Neural cell (in vitro differentiated cells): Measurements from ENCODE around the gene SPATA22.

Experiments used
- EP300 ChIP-seq: fragments of 450-650 bp; conservative IDR thresholded peaks from 2 replicates; pipeline ENCODE4 v1.6.1; 2014; ENCODE audit warnings: antibody characterized with exemption, mild to moderate bottlenecking, moderate library complexity; ENCODE audit not compliant: poor library complexity, severe bottlenecking
- EZH2 ChIP-seq: fragments of 200-600, 300-800 bp; shearing (Covaris generic), sonication (generic); IDR thresholded peaks from 2 replicates; pipeline ENCODE4 v1.6.1; 2014; ENCODE audit warnings: antibody characterized with exemption, low read length, borderline replicate concordance, mild to moderate bottlenecking; ENCODE audit not compliant: insufficient read depth, poor library complexity, severe bottlenecking
- MXI1 ChIP-seq: fragments of 450-650 bp; conservative IDR thresholded peaks from 2 replicates; pipeline ENCODE4 v1.6.1; 2014; ENCODE audit warnings: antibody characterized with exemption, mild to moderate bottlenecking; ENCODE audit not compliant: poor library complexity, severe bottlenecking
- POLR2AphosphoS5 ChIP-seq: IDR thresholded peaks from 2 replicates; pipeline ENCODE4 v1.6.1; 2012
- RAD21 ChIP-seq: fragments of 450-650 bp; conservative IDR thresholded peaks from 2 replicates; pipeline ENCODE4 v1.6.1; 2014; ENCODE audit warnings: antibody characterized with exemption, mild to moderate bottlenecking, moderate library complexity
- SMC3 ChIP-seq: fragments of 450-650 bp; conservative IDR thresholded peaks from 2 replicates; pipeline ENCODE4 v1.6.1; 2014; ENCODE audit warnings: antibody characterized with exemption, mild to moderate bottlenecking, moderate library complexity; ENCODE audit not compliant: poor library complexity
- TAF1 ChIP-seq: IDR thresholded peaks from 2 replicates; pipeline ENCODE4 v1.6.1; 2012; ENCODE audit warnings: low read depth
- TF ChIP-seq, protein P1 (sequence below): fragments of 450-650 bp; IDR thresholded peaks from 2 replicates; pipeline ENCODE4 v1.5.1; 2014; ENCODE audit warnings: antibody characterized with exemption, mild to moderate bottlenecking, moderate library complexity; ENCODE audit not compliant: poor library complexity, severe bottlenecking
- TF ChIP-seq, protein P2 (sequence below): IDR thresholded peaks from 2 replicates; pipeline ENCODE4 v1.6.1; 2012; ENCODE audit warnings: borderline replicate concordance

- TF ChIP-seq SMC3: no peak
- TF ChIP-seq POLR2AphosphoS5: no peak
- no peak for TF ChIP-seq EZH2
- TF ChIP-seq MXI1: no peak
- TF ChIP-seq, protein P1, sequence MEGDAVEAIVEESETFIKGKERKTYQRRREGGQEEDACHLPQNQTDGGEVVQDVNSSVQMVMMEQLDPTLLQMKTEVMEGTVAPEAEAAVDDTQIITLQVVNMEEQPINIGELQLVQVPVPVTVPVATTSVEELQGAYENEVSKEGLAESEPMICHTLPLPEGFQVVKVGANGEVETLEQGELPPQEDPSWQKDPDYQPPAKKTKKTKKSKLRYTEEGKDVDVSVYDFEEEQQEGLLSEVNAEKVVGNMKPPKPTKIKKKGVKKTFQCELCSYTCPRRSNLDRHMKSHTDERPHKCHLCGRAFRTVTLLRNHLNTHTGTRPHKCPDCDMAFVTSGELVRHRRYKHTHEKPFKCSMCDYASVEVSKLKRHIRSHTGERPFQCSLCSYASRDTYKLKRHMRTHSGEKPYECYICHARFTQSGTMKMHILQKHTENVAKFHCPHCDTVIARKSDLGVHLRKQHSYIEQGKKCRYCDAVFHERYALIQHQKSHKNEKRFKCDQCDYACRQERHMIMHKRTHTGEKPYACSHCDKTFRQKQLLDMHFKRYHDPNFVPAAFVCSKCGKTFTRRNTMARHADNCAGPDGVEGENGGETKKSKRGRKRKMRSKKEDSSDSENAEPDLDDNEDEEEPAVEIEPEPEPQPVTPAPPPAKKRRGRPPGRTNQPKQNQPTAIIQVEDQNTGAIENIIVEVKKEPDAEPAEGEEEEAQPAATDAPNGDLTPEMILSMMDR: no peak
- TF ChIP-seq RAD21: no peak
- TF ChIP-seq, protein P2, sequence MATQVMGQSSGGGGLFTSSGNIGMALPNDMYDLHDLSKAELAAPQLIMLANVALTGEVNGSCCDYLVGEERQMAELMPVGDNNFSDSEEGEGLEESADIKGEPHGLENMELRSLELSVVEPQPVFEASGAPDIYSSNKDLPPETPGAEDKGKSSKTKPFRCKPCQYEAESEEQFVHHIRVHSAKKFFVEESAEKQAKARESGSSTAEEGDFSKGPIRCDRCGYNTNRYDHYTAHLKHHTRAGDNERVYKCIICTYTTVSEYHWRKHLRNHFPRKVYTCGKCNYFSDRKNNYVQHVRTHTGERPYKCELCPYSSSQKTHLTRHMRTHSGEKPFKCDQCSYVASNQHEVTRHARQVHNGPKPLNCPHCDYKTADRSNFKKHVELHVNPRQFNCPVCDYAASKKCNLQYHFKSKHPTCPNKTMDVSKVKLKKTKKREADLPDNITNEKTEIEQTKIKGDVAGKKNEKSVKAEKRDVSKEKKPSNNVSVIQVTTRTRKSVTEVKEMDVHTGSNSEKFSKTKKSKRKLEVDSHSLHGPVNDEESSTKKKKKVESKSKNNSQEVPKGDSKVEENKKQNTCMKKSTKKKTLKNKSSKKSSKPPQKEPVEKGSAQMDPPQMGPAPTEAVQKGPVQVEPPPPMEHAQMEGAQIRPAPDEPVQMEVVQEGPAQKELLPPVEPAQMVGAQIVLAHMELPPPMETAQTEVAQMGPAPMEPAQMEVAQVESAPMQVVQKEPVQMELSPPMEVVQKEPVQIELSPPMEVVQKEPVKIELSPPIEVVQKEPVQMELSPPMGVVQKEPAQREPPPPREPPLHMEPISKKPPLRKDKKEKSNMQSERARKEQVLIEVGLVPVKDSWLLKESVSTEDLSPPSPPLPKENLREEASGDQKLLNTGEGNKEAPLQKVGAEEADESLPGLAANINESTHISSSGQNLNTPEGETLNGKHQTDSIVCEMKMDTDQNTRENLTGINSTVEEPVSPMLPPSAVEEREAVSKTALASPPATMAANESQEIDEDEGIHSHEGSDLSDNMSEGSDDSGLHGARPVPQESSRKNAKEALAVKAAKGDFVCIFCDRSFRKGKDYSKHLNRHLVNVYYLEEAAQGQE: no peak
- no peak for TF ChIP-seq TAF1
- TF ChIP-seq EP300: no peak
Observed at GRCh38 chr17:3506054-3506453, 34.4 kb upstream of the SPATA22 start.
